GM21390 (cell line): ENCODE data around the gene ISCU.
"Not testable (repeated sequence)": the region's sequence is repeated elsewhere in the genome, so short reads cannot be mapped to it uniquely, and the experiment has no call there.

Experiments
- ATAC-seq: cut with Tn5 transposase; IDR thresholded peaks from one replicate; pipeline ENCODE4 v1.9.1; 2021; ENCODE audit not compliant: unreplicated experiment

Gene ISCU

GRCh38 chr12:108616941-108617858 lies 54.8 kb downstream of the ISCU start:
- peak; percentile 73 for ATAC-seq

- ATAC-seq = peak; percentile 45
Measured at GRCh38 chr12:108618079-108618952, 55.9 kb downstream of the ISCU start.

- not testable (repeated sequence) for ATAC-seq
Measured at GRCh38 chr12:108618953-108619274, 56.5 kb downstream of the ISCU start.
